Vagina (tissue), 2 donors: ENCODE measurements around the gene TEX26.

ENCODE experiments used
- POLR2A ChIP-seq, 2 donors: fragments of 450-650 bp; IDR thresholded peaks; one replicate each; pipeline ENCODE4 v1.6.1; 2017; ENCODE audit warnings: antibody characterized with exemption in 2 of 2, mild to moderate bottlenecking in 2 of 2, moderate library complexity in 2 of 2
- POLR2AphosphoS5 ChIP-seq, 2 donors: sonication (generic); formaldehyde crosslinking; IDR thresholded peaks; one replicate each; pipeline ENCODE4 v1.9.0; 2017; ENCODE audit warnings: antibody characterized with exemption in 2 of 2, mild to moderate bottlenecking in 2 of 2, low read depth in 1 of 2; ENCODE audit not compliant: insufficient read depth in 1 of 2
- TF ChIP-seq, protein P1 (sequence below), 3 experiments: fragments of 450-650 bp in 2 of 3; fragments of 200-600 bp in 1 of 3; sonication (generic) in 1 of 3; IDR thresholded peaks; one replicate each; pipeline ENCODE4 v1.5.1; 2017 to 2019; ENCODE audit warnings: antibody characterized with exemption in 3 of 3, mild to moderate bottlenecking in 2 of 3, moderate library complexity in 2 of 3

GRCh38 chr13:31000889-31001288, 68.4 kb downstream of the TEX26 start:
- TF ChIP-seq, protein P1, sequence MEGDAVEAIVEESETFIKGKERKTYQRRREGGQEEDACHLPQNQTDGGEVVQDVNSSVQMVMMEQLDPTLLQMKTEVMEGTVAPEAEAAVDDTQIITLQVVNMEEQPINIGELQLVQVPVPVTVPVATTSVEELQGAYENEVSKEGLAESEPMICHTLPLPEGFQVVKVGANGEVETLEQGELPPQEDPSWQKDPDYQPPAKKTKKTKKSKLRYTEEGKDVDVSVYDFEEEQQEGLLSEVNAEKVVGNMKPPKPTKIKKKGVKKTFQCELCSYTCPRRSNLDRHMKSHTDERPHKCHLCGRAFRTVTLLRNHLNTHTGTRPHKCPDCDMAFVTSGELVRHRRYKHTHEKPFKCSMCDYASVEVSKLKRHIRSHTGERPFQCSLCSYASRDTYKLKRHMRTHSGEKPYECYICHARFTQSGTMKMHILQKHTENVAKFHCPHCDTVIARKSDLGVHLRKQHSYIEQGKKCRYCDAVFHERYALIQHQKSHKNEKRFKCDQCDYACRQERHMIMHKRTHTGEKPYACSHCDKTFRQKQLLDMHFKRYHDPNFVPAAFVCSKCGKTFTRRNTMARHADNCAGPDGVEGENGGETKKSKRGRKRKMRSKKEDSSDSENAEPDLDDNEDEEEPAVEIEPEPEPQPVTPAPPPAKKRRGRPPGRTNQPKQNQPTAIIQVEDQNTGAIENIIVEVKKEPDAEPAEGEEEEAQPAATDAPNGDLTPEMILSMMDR (IDR thresholded peaks at IDR 0.05), result no peak
- TF ChIP-seq POLR2A (IDR thresholded peaks at IDR 0.05) (no peak), POLR2AphosphoS5 (IDR thresholded peaks at IDR 0.05; ENCODE audit: insufficient read depth in 1 of 2, low read depth in 1 of 2) (no peak)
